Measurements from ENCODE around the gene CYP4V2. TPM values are rescaled to one million over a fixed set of nuclear protein-coding genes. Genes with fewer than 3 reads are reported as not detected.

Gene CYP4V2
- total RNA-seq, 1 experiment from 2014 or later: 2.0 TPM

DNA sequence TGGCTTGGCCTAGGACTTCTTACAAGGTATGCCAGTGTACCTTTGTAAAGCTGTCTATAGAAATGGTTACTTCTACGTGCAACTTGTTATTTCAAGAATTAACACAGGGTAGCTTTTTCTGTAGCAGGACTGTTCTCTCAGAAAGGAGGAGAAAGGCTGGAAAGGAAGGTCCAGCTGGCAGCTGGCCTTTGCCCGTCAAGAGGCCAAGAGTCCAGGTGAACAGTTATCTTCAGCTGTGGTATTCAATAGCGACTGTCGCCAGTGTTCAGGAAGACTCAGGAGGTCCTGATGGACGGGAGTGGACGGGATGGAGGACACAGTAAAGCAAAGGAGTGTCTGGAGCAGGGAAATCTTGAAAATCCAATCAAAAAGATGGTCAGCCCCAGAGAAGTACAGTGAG is 4.7 kb downstream of the CYP4V2 start:
- ChIA-PET CTCF (no interaction called here), POLR2A (no interaction called here)

DNA sequence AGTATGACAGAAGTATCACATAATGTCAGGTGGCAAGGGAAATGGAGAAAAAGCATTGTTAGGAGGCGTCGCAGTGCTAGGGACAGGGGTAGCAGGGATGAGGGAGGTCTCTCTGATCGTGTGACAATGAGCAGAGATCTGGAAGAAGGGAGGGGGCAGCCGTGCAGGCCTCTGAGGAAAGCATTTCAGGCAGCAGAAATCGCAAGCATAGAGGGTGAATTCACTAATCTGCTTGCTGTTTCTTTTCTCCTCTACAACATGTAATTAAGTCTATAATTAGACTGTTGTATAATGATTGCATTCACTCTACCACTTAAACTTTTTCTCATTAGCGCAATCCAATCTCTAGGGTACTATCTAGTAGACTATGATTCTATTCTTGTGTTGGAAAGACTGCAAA is 9.1 kb downstream of the CYP4V2 start:
- H3K27ac Mint-ChIP-seq: no peak overlapping the region
- H3K4me1 Mint-ChIP-seq: peaks cover 28% of the 10 kb centered on the region
- peaks cover 4% of the 10 kb centered on the region; the same call in 1 of the 2 replicates for H3K9me3 Mint-ChIP-seq
- ChIA-PET POLR2A (no interaction called here), CTCF (no interaction called here)
- TF ChIP-seq ZNF416 (CRISPR knock-in tag; IDR thresholded peaks at IDR 0.05) (no peak), ZNF396 (CRISPR knock-in tag; IDR thresholded peaks at IDR 0.05; ENCODE audit: borderline replicate concordance) (no peak), FOXK1 (CRISPR knock-in tag; IDR thresholded peaks at IDR 0.05) (no peak), FOXP1 (CRISPR knock-in tag; IDR thresholded peaks at IDR 0.05; ENCODE audit: borderline replicate concordance) (no peak)
- TF ChIP-seq, protein P1, sequence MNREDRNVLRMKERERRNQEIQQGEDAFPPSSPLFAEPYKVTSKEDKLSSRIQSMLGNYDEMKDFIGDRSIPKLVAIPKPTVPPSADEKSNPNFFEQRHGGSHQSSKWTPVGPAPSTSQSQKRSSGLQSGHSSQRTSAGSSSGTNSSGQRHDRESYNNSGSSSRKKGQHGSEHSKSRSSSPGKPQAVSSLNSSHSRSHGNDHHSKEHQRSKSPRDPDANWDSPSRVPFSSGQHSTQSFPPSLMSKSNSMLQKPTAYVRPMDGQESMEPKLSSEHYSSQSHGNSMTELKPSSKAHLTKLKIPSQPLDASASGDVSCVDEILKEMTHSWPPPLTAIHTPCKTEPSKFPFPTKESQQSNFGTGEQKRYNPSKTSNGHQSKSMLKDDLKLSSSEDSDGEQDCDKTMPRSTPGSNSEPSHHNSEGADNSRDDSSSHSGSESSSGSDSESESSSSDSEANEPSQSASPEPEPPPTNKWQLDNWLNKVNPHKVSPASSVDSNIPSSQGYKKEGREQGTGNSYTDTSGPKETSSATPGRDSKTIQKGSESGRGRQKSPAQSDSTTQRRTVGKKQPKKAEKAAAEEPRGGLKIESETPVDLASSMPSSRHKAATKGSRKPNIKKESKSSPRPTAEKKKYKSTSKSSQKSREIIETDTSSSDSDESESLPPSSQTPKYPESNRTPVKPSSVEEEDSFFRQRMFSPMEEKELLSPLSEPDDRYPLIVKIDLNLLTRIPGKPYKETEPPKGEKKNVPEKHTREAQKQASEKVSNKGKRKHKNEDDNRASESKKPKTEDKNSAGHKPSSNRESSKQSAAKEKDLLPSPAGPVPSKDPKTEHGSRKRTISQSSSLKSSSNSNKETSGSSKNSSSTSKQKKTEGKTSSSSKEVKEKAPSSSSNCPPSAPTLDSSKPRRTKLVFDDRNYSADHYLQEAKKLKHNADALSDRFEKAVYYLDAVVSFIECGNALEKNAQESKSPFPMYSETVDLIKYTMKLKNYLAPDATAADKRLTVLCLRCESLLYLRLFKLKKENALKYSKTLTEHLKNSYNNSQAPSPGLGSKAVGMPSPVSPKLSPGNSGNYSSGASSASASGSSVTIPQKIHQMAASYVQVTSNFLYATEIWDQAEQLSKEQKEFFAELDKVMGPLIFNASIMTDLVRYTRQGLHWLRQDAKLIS (CRISPR knock-in tag; IDR thresholded peaks at IDR 0.05; ENCODE audit: borderline replicate concordance): no peak
- TF ChIP-seq, protein P2, sequence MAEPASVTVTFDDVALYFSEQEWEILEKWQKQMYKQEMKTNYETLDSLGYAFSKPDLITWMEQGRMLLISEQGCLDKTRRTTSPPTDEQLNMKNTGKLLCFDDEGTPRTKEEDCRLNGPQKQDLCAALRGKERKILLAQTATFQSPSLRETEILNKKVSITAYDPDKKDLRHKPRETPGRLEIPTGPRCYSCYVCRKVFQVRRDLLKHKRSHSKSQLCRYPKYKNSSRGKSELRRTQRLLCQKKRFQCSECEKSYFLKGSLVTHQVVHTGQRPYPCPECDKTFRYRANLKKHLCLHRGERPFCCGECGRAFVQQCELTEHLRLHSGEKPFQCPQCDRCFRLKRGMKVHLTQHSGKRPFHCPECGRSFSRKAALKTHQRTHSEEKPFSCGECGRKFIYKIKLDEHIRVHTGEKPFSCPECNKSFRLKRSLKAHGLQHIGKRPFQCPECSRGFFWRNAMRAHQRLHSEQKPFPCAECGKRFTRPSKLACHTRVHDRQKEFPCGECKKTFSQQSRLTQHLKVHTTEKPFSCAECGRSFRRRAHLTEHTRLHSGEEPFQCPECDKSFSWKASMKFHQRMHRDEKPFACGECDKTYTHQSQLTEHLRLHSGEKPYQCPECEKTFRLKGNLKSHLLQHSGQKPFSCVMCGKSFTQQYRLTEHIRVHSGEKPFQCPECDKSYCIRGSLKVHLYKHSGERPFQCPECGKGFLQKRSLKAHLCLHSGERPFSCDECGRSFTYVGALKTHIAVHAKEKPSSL (CRISPR knock-in tag; conservative IDR thresholded peaks at IDR 0.05): no peak
- TF ChIP-seq, protein P3, sequence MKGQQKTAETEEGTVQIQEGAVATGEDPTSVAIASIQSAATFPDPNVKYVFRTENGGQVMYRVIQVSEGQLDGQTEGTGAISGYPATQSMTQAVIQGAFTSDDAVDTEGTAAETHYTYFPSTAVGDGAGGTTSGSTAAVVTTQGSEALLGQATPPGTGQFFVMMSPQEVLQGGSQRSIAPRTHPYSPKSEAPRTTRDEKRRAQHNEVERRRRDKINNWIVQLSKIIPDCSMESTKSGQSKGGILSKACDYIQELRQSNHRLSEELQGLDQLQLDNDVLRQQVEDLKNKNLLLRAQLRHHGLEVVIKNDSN (CRISPR knock-in tag; IDR thresholded peaks at IDR 0.05): no peak
- H3K4me3 Mint-ChIP-seq: no peak overlapping the region
- H3K36me3 Mint-ChIP-seq: peaks cover 3% of the 10 kb centered on the region
- H3K27me3 Mint-ChIP-seq (ENCODE audit: low read depth): no peaks in the 10 kb centered on the region
- DNase-seq (ENCODE audit: low spot score): no peak
- ATAC-seq: no peak

More for the DNA sequence above, 4.7 kb downstream of the CYP4V2 start:
- H3K4me1 Mint-ChIP-seq: peaks cover 21% of the 10 kb centered on the region
- H3K27ac Mint-ChIP-seq: no peak overlapping the region
- ATAC-seq (no peak), DNase-seq (ENCODE audit: low spot score) (no peak)
- TF ChIP-seq, protein P1 (CRISPR knock-in tag; IDR thresholded peaks at IDR 0.05; ENCODE audit: borderline replicate concordance): no peak
- TF ChIP-seq SP1 (CRISPR knock-in tag; conservative IDR thresholded peaks at IDR 0.05) (no peak), KAT7 (CRISPR knock-in tag; IDR thresholded peaks at IDR 0.05; ENCODE audit: borderline replicate concordance) (no peak)
- TF ChIP-seq, protein P4, sequence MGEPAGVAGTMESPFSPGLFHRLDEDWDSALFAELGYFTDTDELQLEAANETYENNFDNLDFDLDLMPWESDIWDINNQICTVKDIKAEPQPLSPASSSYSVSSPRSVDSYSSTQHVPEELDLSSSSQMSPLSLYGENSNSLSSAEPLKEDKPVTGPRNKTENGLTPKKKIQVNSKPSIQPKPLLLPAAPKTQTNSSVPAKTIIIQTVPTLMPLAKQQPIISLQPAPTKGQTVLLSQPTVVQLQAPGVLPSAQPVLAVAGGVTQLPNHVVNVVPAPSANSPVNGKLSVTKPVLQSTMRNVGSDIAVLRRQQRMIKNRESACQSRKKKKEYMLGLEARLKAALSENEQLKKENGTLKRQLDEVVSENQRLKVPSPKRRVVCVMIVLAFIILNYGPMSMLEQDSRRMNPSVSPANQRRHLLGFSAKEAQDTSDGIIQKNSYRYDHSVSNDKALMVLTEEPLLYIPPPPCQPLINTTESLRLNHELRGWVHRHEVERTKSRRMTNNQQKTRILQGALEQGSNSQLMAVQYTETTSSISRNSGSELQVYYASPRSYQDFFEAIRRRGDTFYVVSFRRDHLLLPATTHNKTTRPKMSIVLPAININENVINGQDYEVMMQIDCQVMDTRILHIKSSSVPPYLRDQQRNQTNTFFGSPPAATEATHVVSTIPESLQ (CRISPR knock-in tag; IDR thresholded peaks at IDR 0.05): no peak
- no peaks in the 10 kb centered on the region; the same call in 1 of the 2 replicates for H3K27me3 Mint-ChIP-seq (ENCODE audit: low read depth)
- no peak overlapping the region for H3K4me3 Mint-ChIP-seq
- no peaks in the 10 kb centered on the region for H3K36me3 Mint-ChIP-seq
- H3K9me3 Mint-ChIP-seq: no peaks in the 10 kb centered on the region
